Measurements from ENCODE around the gene SLC29A1. TPM values are rescaled to one million over a fixed set of nuclear protein-coding genes. Genes with fewer than 3 reads are reported as not detected.
"Not testable (repeated sequence)": the region's sequence is repeated elsewhere in the genome, so short reads cannot be mapped to it uniquely, and the experiment has no call there.

The SLC29A1 gene
- total and polyA plus RNA-seq, 2 donors: 16.3 to 80.1 TPM

DNA sequence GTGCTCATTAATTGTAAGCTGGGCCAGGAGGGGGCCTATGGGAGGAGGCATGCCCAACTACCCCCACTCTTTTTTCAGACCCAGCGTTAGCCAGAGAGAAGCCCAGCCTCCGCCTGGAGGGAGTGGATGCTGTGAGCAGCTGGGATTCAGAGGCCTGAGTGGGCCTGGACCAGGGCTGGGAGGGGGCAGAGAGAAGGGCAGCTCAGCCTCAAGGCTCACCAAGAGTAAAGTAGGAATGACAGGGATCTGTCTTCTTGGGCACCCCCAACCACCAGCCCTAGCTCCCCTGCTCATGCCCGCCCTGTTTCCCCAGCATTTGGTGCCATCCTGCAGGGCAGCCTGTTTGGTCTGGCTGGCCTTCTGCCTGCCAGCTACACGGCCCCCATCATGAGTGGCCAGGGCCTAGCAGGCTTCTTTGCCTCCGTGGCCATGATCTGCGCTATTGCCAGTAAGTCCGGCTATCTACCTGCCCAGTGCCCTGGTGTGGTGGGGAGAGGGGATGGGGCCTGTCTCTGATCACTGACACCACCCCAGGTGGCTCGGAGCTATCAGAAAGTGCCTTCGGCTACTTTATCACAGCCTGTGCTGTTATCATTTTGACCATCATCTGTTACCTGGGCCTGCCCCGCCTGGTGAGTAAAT is 6.8 kb downstream of the SLC29A1 start:
- no peaks in the 10 kb centered on the region for H3K36me3 ChIP-seq (ENCODE audit: insufficient read depth)
- 92% methylated on average over 10 of the region's 10 CpGs for WGBS
- no peaks in the 10 kb centered on the region for H3K4me1 ChIP-seq (ENCODE audit: insufficient read depth)
- no peak overlapping the region for H3K27ac ChIP-seq (ENCODE audit: low read depth)
- no peak for DNase-seq (ENCODE audit: extremely low spot score)
- H3K4me3 ChIP-seq (ENCODE audit: low read depth, low read length): no peak overlapping the region

DNA sequence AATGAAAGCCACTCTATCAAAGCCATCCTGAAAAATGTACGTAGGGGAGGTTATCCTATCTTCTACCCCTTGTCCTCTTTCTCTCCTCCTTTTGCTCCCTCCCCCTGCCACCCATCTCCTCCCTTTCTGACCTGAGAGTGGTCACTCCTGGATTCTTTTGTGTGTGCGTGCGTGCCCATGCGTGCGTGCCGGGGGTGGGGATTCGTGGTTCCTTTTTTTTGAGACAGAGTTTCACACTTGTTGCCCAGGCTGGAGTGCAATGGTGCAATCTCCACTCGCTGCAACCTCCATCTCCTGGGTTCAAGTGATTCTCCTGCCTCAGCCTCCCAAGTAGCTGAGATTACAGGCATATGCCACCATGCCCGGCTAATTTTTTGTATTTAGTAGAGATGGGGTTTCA is 8.0 kb downstream of the SLC29A1 start:
- DNase-seq (ENCODE audit: extremely low spot score); H3K4me3 ChIP-seq (ENCODE audit: low read depth, low read length); H3K4me1 ChIP-seq (ENCODE audit: insufficient read depth); H3K27ac ChIP-seq (ENCODE audit: low read depth); H3K36me3 ChIP-seq (ENCODE audit: insufficient read depth): not testable (repeated sequence)
- WGBS: 83% methylated on average over 9 of the region's 9 CpGs

DNA sequence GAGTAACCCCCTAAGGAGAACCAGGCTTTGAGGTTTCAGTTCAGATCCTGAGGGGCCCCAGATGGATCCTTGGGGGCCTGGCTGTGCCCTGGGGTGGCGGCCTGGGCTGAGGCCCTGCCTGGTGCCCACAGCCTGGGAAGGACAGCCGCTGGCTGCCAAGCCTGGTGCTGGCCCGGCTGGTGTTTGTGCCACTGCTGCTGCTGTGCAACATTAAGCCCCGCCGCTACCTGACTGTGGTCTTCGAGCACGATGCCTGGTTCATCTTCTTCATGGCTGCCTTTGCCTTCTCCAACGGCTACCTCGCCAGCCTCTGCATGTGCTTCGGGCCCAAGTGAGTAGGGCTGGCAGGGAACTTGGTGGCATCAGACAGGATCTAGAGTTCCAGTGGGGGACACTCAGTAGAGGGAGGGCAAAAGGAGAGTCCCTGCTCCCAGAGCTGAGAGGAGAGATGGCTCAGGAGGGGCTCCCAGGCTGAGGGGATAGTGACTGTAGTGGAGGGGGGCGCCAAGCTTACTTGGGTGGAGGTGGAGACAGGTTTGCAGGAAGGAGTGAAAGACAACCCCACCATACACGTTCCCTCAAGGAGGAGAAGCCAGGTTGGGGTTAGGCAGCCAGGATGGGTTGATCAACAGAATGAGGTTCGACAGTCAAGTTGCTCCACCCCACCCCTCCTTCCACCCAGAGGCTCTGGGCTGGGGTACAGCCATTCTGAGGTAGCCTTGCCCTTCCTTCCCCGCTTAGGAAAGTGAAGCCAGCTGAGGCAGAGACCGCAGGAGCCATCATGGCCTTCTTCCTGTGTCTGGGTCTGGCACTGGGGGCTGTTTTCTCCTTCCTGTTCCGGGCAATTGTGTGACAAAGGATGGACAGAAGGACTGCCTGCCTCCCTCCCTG is 9.5 kb downstream of the SLC29A1 start:
- whole genome bisulfite sequencing: 83% methylated on average over 16 of the region's 16 CpGs
- Histone ChIP-seq H3K4me3 (ENCODE audit: low read depth, low read length) (no peak overlapping the region), H3K4me1 (ENCODE audit: insufficient read depth) (no peaks in the 10 kb centered on the region), H3K27ac (ENCODE audit: low read depth) (no peak overlapping the region), H3K36me3 (ENCODE audit: insufficient read depth) (no peaks in the 10 kb centered on the region)
- DNase-seq (ENCODE audit: extremely low spot score): no peak

DNA sequence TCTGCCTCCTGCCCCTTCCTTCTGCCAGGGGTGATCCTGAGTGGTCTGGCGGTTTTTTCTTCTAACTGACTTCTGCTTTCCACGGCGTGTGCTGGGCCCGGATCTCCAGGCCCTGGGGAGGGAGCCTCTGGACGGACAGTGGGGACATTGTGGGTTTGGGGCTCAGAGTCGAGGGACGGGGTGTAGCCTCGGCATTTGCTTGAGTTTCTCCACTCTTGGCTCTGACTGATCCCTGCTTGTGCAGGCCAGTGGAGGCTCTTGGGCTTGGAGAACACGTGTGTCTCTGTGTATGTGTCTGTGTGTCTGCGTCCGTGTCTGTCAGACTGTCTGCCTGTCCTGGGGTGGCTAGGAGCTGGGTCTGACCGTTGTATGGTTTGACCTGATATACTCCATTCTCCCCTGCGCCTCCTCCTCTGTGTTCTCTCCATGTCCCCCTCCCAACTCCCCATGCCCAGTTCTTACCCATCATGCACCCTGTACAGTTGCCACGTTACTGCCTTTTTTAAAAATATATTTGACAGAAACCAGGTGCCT is 10.2 kb downstream of the SLC29A1 start:
- 43% methylated on average over 14 of the region's 14 CpGs for WGBS
- Histone ChIP-seq H3K4me1 (ENCODE audit: insufficient read depth) (no peaks in the 10 kb centered on the region), H3K27ac (ENCODE audit: low read depth) (no peak overlapping the region), H3K4me3 (ENCODE audit: low read depth, low read length) (no peak overlapping the region), H3K36me3 (ENCODE audit: insufficient read depth) (no peaks in the 10 kb centered on the region)
- no peak for DNase-seq (ENCODE audit: extremely low spot score)

DNA sequence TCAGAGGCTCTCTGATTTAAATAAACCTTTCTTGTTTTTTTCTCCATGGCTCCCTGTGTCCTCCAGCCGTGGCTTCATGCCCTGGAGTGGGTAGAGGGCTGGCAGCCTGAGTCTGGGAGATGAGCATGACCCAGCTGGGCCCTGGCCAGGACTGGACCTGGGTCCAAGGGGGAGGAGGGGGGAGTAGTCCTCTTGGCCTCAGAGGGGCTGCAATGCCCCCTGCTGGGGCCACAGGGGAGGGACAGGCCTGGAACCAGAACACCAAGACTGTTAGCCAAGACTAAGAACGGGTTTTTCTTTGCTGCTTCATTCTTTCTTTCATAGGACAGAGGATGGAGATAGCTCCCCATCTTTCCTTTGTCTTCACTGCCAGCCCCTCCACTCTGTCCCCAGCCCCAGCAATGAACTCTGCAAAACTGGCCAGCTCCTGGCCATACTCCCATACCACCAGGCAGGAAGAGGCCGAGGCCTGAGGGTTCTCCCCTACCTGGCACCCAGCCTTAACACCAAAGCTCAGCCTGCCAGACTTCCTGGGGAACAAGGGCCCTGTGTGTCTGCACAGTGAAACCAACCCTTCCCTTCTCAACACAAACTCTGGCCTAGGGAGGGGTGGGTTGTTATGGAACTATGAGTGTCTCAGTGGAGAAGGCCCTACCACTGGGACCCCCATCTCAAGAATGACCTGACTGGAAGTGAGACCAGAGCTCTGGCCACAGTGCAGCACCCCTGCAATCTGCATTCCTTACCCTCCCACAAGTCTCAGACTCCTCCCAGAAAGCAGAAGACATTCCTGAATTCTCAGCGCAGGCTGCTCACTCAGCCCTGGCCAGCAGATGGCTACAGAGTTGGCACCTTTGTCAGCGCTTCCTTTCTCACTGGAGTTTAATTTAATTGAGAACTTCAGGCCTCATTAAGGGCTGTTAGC is 11.0 kb downstream of the SLC29A1 start:
- no peaks in the 10 kb centered on the region for H3K4me1 ChIP-seq (ENCODE audit: insufficient read depth)
- no peaks in the 10 kb centered on the region for H3K36me3 ChIP-seq (ENCODE audit: insufficient read depth)
- DNase-seq (ENCODE audit: extremely low spot score): no peak
- H3K27ac ChIP-seq (ENCODE audit: low read depth): no peak overlapping the region
- 18% methylated on average over 5 of the region's 5 CpGs for WGBS
- H3K4me3 ChIP-seq (ENCODE audit: low read depth, low read length): no peak overlapping the region

DNA sequence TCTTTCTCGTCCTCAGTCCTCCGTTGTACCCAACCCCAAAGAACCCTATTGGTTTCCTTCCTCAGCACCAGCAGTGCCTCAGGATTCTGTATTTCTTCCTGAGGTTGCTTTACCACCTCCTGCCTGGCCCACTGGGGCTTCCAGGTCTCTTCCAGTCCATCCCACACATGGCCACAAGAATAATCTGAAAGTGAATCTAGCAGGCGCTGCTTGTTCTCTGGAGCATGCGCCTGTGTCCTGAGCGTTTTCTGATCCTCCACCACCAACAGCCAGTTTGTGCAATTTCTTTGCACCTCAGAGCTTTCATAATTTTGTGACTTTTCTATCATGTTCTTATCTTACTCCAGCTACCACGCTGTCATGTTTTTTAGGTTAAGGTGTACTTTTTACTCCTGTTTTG is 11.9 kb downstream of the SLC29A1 start:
- H3K27ac ChIP-seq (ENCODE audit: low read depth): no peak overlapping the region
- no peak overlapping the region for H3K4me3 ChIP-seq (ENCODE audit: low read depth, low read length)
- H3K36me3 ChIP-seq (ENCODE audit: insufficient read depth): no peaks in the 10 kb centered on the region
- no peaks in the 10 kb centered on the region for H3K4me1 ChIP-seq (ENCODE audit: insufficient read depth)
- 77% methylated on average over 6 of the region's 6 CpGs for WGBS
- no peak for DNase-seq (ENCODE audit: extremely low spot score)

DNA sequence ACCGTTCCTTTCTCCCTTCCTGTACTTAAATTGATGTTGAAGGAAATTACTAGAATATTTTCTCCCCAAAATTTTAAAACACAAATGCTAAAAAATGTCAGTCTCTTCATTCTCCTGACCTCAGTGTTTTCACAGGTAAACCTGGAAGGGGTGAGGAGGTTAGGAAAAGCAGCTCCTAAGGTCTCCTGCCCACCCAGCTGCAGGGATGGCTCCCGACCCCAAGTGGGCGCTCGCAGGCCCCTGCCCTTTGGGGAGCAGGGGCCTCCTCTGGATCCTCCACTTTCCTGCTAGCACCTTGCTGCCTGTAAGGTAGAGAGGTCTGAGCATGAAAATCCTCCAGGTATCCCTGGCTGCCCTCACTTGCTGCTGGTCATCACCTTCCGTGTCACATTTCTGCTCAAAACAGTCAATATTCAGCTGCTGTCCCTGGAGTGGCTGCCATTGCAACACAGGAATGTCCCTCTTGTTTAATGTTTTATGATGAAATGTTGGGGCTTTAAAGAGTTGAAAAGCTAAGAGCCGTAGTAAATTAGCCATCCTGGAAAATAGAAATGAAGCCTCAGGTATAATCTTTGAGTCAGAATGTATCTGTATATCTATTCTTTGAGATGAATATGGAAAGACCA is 12.6 kb downstream of the SLC29A1 start:
- Histone ChIP-seq H3K36me3 (ENCODE audit: insufficient read depth) (no peaks in the 10 kb centered on the region), H3K4me3 (ENCODE audit: low read depth, low read length) (no peak overlapping the region), H3K4me1 (ENCODE audit: insufficient read depth) (no peaks in the 10 kb centered on the region), H3K27ac (ENCODE audit: low read depth) (no peak overlapping the region)
- no peak for DNase-seq (ENCODE audit: extremely low spot score)
- WGBS: 85% methylated on average over 6 of the region's 6 CpGs

DNA sequence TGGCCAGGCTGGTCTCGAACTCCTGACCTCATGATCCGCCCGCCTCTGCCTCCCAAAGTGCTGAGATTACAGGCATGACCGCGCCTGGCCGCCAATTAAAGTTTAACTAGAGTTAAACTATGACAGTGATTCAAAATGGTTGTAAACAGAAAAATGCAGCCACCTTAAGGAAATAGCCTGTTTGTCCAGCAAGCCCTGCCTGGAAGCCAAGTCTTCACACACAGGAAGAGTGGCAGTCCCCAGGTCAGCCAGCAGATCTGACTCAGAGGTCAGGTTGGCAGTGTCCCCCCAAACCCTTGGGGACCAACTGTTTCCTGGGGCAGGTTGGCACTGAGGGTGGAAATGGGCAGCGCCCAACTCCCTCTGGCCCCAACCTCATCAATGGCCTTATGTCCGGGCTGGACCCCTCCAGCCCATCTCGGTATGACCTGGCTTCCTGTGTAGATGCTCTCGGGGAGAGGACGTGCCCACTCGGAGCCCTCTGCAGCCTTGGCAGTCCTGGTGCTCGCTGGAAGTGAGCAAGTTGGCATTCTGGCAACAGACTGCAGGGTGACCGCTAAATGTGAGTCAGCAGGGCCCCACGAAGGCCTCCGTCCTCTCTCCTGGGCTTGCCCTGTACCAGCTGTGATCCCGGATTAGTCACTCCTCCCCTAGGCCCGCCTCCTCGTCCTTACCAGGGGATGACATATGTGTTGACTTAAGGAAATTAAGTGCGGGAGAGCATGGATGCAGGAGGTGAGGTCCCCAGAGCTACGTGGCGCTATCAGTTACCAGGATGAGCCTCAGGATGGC is 13.8 kb downstream of the SLC29A1 start:
- H3K4me3 ChIP-seq (ENCODE audit: low read depth, low read length): peak overlapping the region; percentile 41
- peak overlapping the region; percentile 86 for H3K27ac ChIP-seq (ENCODE audit: low read depth)
- no peaks in the 10 kb centered on the region for H3K4me1 ChIP-seq (ENCODE audit: insufficient read depth)
- 30% methylated on average over 22 of the region's 22 CpGs for WGBS
- H3K36me3 ChIP-seq (ENCODE audit: insufficient read depth): no peaks in the 10 kb centered on the region
- DNase-seq (ENCODE audit: extremely low spot score): peak; percentile 80

DNA sequence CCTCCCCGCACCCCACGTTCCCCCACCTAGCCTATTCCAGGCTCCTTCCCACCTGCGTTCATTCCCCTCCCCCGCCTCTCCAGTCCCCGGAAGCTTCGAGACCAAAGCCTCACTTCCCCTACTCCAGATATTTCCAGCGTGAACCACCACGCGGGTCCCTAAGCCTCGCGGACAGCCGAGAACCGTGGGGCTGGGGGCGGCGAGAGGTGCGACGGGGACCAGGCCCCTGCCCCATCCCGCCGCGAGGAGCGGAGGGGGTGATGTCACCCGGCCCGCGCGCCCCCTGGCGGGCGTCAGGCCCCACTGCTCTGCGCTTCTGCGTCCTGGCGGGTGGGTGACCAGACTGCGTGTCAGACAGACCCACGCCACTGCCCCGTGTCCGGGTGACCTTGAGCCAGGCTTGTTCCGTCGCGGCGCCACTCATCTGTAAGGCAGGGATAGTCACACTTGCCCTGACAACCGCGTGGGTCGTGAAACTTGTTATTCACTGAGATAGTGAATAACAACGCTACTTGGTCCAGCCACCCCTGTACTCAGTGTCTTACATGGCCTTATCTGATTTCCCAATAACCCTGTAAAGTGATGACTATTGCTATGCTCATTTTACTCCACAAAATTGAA is 14.5 kb downstream of the SLC29A1 start:
- Histone ChIP-seq H3K36me3 (ENCODE audit: insufficient read depth) (no peaks in the 10 kb centered on the region), H3K4me1 (ENCODE audit: insufficient read depth) (no peaks in the 10 kb centered on the region)
- 2% methylated on average over 42 of the region's 42 CpGs for WGBS

DNA sequence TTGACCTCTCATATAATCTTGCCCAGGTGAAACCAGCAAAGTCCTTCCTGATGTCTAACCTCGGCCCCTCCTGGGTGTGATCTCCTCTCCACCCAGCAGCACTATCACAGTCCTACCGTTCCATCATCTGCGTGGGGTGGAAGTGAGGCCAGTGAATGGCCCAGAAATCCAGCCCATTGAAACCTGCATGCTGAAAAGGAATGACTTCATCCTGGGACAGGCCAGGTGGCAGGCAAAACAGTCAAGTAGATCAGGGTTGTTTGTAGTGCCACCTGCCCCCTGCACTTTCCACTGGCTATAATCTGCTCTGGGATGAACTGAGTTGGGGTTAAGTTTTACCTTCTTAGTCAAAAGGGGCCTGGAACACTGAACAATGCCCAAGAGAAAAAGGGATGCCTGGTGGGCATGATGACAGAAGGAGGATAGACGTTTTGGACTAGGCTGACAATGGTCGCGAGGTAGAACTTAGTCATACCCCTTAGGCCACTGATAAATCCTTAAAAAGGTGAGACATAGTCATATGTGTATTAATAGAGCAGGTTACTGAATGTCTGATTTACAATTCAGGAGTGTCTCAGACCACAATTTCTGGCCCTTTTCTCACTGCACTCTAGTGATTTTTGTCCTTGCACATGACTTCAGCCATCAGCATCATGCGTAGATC is 15.4 kb downstream of the SLC29A1 start:
- H3K27ac ChIP-seq (ENCODE audit: low read depth): no peak overlapping the region
- no peaks in the 10 kb centered on the region for H3K4me1 ChIP-seq (ENCODE audit: insufficient read depth)
- DNase-seq (ENCODE audit: extremely low spot score): no peak
- no peaks in the 10 kb centered on the region for H3K36me3 ChIP-seq (ENCODE audit: insufficient read depth)
- 88% methylated on average over 7 of the region's 7 CpGs for WGBS
- no peak overlapping the region for H3K4me3 ChIP-seq (ENCODE audit: low read depth, low read length)

More for the DNA sequence above, 14.5 kb downstream of the SLC29A1 start:
- Histone ChIP-seq H3K27ac (ENCODE audit: low read depth) (peak overlapping the region; percentile 86), H3K4me3 (ENCODE audit: low read depth, low read length) (peak overlapping the region; percentile 41)
- DNase-seq (ENCODE audit: extremely low spot score): peak; percentile 29

DNA sequence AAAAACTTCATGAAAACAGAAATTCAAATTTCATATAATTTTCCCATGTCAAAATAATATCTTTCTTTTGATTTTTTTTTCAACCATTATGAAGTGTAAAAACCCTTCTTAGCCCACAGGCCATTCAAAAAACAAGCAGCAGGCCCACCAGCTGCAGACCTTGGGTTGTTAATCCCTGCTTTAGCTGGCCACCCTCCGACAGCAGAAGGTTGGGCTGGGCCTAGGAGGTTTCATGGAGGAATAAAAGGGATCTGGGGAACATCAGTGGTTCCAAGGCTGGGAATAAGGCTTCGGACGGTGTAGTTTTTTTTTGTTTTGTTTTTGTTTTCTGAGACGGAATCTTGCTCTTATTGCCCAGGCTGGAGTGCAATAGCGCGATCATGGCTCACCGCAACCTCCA is 19.9 kb downstream of the SLC29A1 start:
- no peaks in the 10 kb centered on the region for H3K4me1 ChIP-seq (ENCODE audit: insufficient read depth)
- H3K4me3 ChIP-seq (ENCODE audit: low read depth, low read length): no peak overlapping the region
- H3K36me3 ChIP-seq (ENCODE audit: insufficient read depth): no peaks in the 10 kb centered on the region
- no peak for DNase-seq (ENCODE audit: extremely low spot score)
- WGBS: 86% methylated on average over 7 of the region's 7 CpGs
- H3K27ac ChIP-seq (ENCODE audit: low read depth): no peak overlapping the region

Data from urinary bladder (tissue), 4 donors.